OCI-LY7 (cell line): ENCODE results near the gene ZC3H12D.

Experiments
- CTCF ChIP-seq: fragments of 200-600 bp; sonication (generic); conservative IDR thresholded peaks from 2 replicates; pipeline ENCODE4 v1.5.1; 2014; ENCODE audit warnings: mild to moderate bottlenecking, antibody characterized with exemption, low read length, moderate library complexity, mixed read lengths
- EZH2phosphoT487 ChIP-seq: fragments of 200-600 bp; sonication (generic); IDR thresholded peaks from 2 replicates; pipeline ENCODE4 v1.6.1; 2018; ENCODE audit warnings: low read depth, borderline replicate concordance, mild to moderate bottlenecking, mixed run types, antibody characterized with exemption, low read length, moderate library complexity, mixed read lengths

- TF ChIP-seq CTCF (no peak), EZH2phosphoT487 (no peak)
Measured at GRCh38 chr6:149480502-149481280, 4.1 kb downstream of the ZC3H12D start.
